ENCODE data around the gene GINS1.

Gene GINS1

GRCh38 chr20:25468126-25469075 is 60.9 kb downstream of the GINS1 start:
- H3K4me1 ChIP-seq (ENCODE audit: insufficient read depth, low read length) = peaks cover 5% of the 10 kb centered on the region
- TF ChIP-seq EZH2 (IDR thresholded peaks at IDR 0.05; ENCODE audit: borderline replicate concordance, low read depth, low read length, severe bottlenecking) (no peak), CTCF (IDR thresholded peaks at IDR 0.05; ENCODE audit: borderline replicate concordance, extremely low read depth, low read length, poor library complexity, severe bottlenecking) (no peak)
- H3K79me2 ChIP-seq (ENCODE audit: insufficient read depth, low read length) = no peaks in the 10 kb centered on the region
- no peak overlapping the region for H3K9ac ChIP-seq (ENCODE audit: low read depth, low read length)
- H3K4me2 ChIP-seq (ENCODE audit: insufficient read depth, low read length) = no peak overlapping the region
- H3K27ac ChIP-seq (ENCODE audit: low read length) = no peak overlapping the region
- H2AFZ ChIP-seq (ENCODE audit: low read depth, low read length) = no peak overlapping the region
- DNase-seq (no peak), ATAC-seq (ENCODE audit: insufficient read depth, low read depth) (no peak)
- no peaks in the 10 kb centered on the region for H3K27me3 ChIP-seq (ENCODE audit: insufficient read depth, low read length, poor library complexity)
- no peaks in the 10 kb centered on the region for H4K20me1 ChIP-seq (ENCODE audit: insufficient read depth, low read length)
- H3K4me3 ChIP-seq (ENCODE audit: low read depth in 1 of 2, low read length in 2 of 2) = no peak overlapping the region
- H3K36me3 ChIP-seq (ENCODE audit: insufficient read depth, low read length) = peaks cover 68% of the 10 kb centered on the region
- no peaks in the 10 kb centered on the region for H3K9me3 ChIP-seq (ENCODE audit: insufficient read depth, low read length, severe bottlenecking)

GRCh38 chr20:25469558-25469957 is 62.1 kb downstream of the GINS1 start:
- peaks cover 66% of the 10 kb centered on the region for H3K36me3 ChIP-seq (ENCODE audit: insufficient read depth, low read length)
- TF ChIP-seq CTCF (IDR thresholded peaks at IDR 0.05; ENCODE audit: borderline replicate concordance, extremely low read depth, low read length, poor library complexity, severe bottlenecking) (no peak), EZH2 (IDR thresholded peaks at IDR 0.05; ENCODE audit: borderline replicate concordance, low read depth, low read length, severe bottlenecking) (no peak)

GRCh38 chr20:25470045-25470444 is 62.6 kb downstream of the GINS1 start:
- H2AFZ ChIP-seq (ENCODE audit: low read depth, low read length) = 0 out of 2 replicates have a peak overlapping the region, but pooled peaks have one; percentile 14
- no peak overlapping the region for H3K4me2 ChIP-seq (ENCODE audit: insufficient read depth, low read length)
- H3K27me3 ChIP-seq (ENCODE audit: insufficient read depth, low read length, poor library complexity) = no peaks in the 10 kb centered on the region
- no peaks in the 10 kb centered on the region for H4K20me1 ChIP-seq (ENCODE audit: insufficient read depth, low read length)
- no peaks in the 10 kb centered on the region for H3K9me3 ChIP-seq (ENCODE audit: insufficient read depth, low read length, severe bottlenecking)
- no peaks in the 10 kb centered on the region for H3K79me2 ChIP-seq (ENCODE audit: insufficient read depth, low read length)
- no peak overlapping the region for H3K9ac ChIP-seq (ENCODE audit: low read depth, low read length)
- peak overlapping the region; percentile 54; the same call in 1 of the 2 replicates for H3K27ac ChIP-seq (ENCODE audit: low read length)
- TF ChIP-seq CTCF (IDR thresholded peaks at IDR 0.05; ENCODE audit: borderline replicate concordance, extremely low read depth, low read length, poor library complexity, severe bottlenecking) (peak; percentile 81), EZH2 (IDR thresholded peaks at IDR 0.05; ENCODE audit: borderline replicate concordance, low read depth, low read length, severe bottlenecking) (no peak)
- H3K4me3 ChIP-seq (ENCODE audit: low read depth in 1 of 2, low read length in 2 of 2) = no peak overlapping the region
- peaks cover 5% of the 10 kb centered on the region for H3K4me1 ChIP-seq (ENCODE audit: insufficient read depth, low read length)
- H3K36me3 ChIP-seq (ENCODE audit: insufficient read depth, low read length) = peaks cover 62% of the 10 kb centered on the region
- DNase-seq (peak; percentile 75), ATAC-seq (ENCODE audit: insufficient read depth, low read depth) (peak; percentile 83)

More at GRCh38 chr20:25469558-25469957, 62.1 kb downstream of the GINS1 start:
- Histone ChIP-seq H4K20me1 (ENCODE audit: insufficient read depth, low read length) (no peaks in the 10 kb centered on the region), H3K4me2 (ENCODE audit: insufficient read depth, low read length) (no peak overlapping the region), H2AFZ (ENCODE audit: low read depth, low read length) (no peak overlapping the region), H3K9ac (ENCODE audit: low read depth, low read length) (no peak overlapping the region), H3K4me1 (ENCODE audit: insufficient read depth, low read length) (peaks cover 5% of the 10 kb centered on the region), H3K79me2 (ENCODE audit: insufficient read depth, low read length) (no peaks in the 10 kb centered on the region), H3K27me3 (ENCODE audit: insufficient read depth, low read length, poor library complexity) (no peaks in the 10 kb centered on the region), H3K4me3 (ENCODE audit: low read depth in 1 of 2, low read length in 2 of 2) (no peak overlapping the region), H3K9me3 (ENCODE audit: insufficient read depth, low read length, severe bottlenecking) (no peaks in the 10 kb centered on the region), H3K27ac (ENCODE audit: low read length) (no peak overlapping the region)
- ATAC-seq (ENCODE audit: insufficient read depth, low read depth) (no peak), DNase-seq (no peak)

All from DND-41 (cell line).